CD4-positive, alpha-beta T cell treated with Interleukin-4 for 4 hours (primary cell): ENCODE data around the gene NIPAL4.
"Not testable (repeated sequence)": the region's sequence is repeated elsewhere in the genome, so short reads cannot be mapped to it uniquely, and the experiment has no call there.

ENCODE experiments used
- DNase-seq: peaks from one replicate; pipeline ENCODE4 v3.0.0-alpha.2; 2020

NIPAL4 gene

GRCh38 chr5:157459715-157460599, at the start of gene NIPAL4:
Gene NIPAL4 (plus strand): TSS chr5:157460213. CDS start chr5:157460321, 108 bp downstream.
- no peak for DNase-seq

GRCh38 chr5:157415838-157416237, 44.2 kb upstream of the NIPAL4 start:
- no peak for DNase-seq

- not testable (repeated sequence) for DNase-seq
These were observed 40.5 kb upstream of the NIPAL4 start for GRCh38 chr5:157419521-157419920.

- not testable (repeated sequence) for DNase-seq
These were observed 30.1 kb upstream of the NIPAL4 start for GRCh38 chr5:157429920-157430319.

- DNase-seq, result peak; percentile 71
These were observed 28.3 kb upstream of the NIPAL4 start for GRCh38 chr5:157431544-157432200.

GRCh38 chr5:157434096-157434495, 25.9 kb upstream of the NIPAL4 start:
- DNase-seq, result no peak

GRCh38 chr5:157443041-157443549, 16.9 kb upstream of the NIPAL4 start:
- DNase-seq, result no peak

- DNase-seq, result no peak
These were observed 15.8 kb upstream of the NIPAL4 start for GRCh38 chr5:157444224-157444623.

GRCh38 chr5:157445745-157446411, 14.1 kb upstream of the NIPAL4 start:
- no peak for DNase-seq

- no peak for DNase-seq
These were observed 13.5 kb upstream of the NIPAL4 start for GRCh38 chr5:157446412-157446935.

- DNase-seq, result no peak
These were observed 12.8 kb upstream of the NIPAL4 start for GRCh38 chr5:157447201-157447637.

- DNase-seq, result no peak
These were observed 10.8 kb upstream of the NIPAL4 start for GRCh38 chr5:157449011-157449723.

- DNase-seq, result no peak
These were observed 10.0 kb upstream of the NIPAL4 start for GRCh38 chr5:157450024-157450423.

GRCh38 chr5:157451806-157452205, 8.2 kb upstream of the NIPAL4 start:
- no peak for DNase-seq

GRCh38 chr5:157454273-157454672, 5.7 kb upstream of the NIPAL4 start:
- no peak for DNase-seq

- no peak for DNase-seq
These were observed 5.0 kb upstream of the NIPAL4 start for GRCh38 chr5:157455057-157455456.

- DNase-seq, result no peak
These were observed 3.7 kb upstream of the NIPAL4 start for GRCh38 chr5:157456301-157456700.

- no peak for DNase-seq
These were observed 2.6 kb upstream of the NIPAL4 start for GRCh38 chr5:157457391-157457790.

- DNase-seq, result no peak
These were observed 1.2 kb upstream of the NIPAL4 start for GRCh38 chr5:157458835-157459234.

- DNase-seq, result no peak
These were observed 1.1 kb downstream of the NIPAL4 start for GRCh38 chr5:157460921-157461792.

GRCh38 chr5:157463081-157463480, 3.1 kb downstream of the NIPAL4 start:
- no peak for DNase-seq
